K562 treated with DMSO at 1 percent for 4 hours (cell line): ENCODE data around the gene DDX59. TPM values are rescaled to one million over a fixed set of nuclear protein-coding genes. Genes with fewer than 3 reads are reported as not detected.

Source experiments
- total RNA-seq: library from RNA; unstranded; fragments of 300-600 nt; gene quantifications from 2 replicates; pipeline ENCODE4 v1.2.3, GENCODE V29; 2022; ENCODE audit not compliant: insufficient read depth

Gene DDX59
- total RNA-seq, result 13.5 and 14.6 TPM in 2 replicates

GRCh38 chr1:200669314-200670241 is at the start of gene DDX59:
TSS of gene DDX59 (minus strand) at chr1:200669907. CDS start at chr1:200666740, 3,167 bp downstream.

GRCh38 chr1:200620273-200621131 is 49.2 kb downstream of the DDX59 start, which contains the start of gene KIF14:
TSS of gene KIF14 (minus strand) at chr1:200620751. CDS start at chr1:200618723, 2,028 bp downstream.

Other genes starting within 250 kb of the DDX59 start
- gene KIF14, start 49.2 kb downstream of the DDX59 start, total RNA-seq, result 7.7 and 12.2 TPM in 2 replicates
- 3.3 and 3.5 TPM in 2 replicates for gene CAMSAP2, start 69.0 kb upstream of the DDX59 start, total RNA-seq
- not detected in 2 replicates for gene GPR25, start 203.1 kb upstream of the DDX59 start, total RNA-seq
- not detected in 2 replicates for gene INAVA, start 225.0 kb upstream of the DDX59 start, total RNA-seq